ENCODE measurements around the gene JPH4.

Gene JPH4

DNA sequence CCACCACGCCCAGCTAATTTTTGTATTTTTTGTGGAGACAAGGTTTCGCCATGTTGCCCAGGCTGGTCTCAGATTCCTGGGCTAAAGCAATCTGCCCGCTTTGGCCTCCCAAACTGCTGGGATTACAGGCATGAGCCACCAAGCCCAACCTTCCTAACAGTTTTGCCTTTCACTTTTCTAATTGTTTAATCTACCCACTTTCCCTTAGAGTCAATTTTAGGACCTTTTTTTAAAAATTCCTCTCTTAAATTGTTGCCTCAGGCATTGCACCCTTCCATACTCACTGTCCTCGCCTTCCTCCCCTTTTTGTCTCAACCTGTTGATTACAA lies 38.5 kb downstream of the JPH4 start:
- Histone ChIP-seq H3K27ac (ENCODE audit: low read length) (no peak overlapping the region), H3K4me2 (ENCODE audit: insufficient read depth, low read length) (no peak overlapping the region), H3K27me3 (ENCODE audit: insufficient read depth, low read length, poor library complexity) (no peaks in the 10 kb centered on the region), H3K79me2 (ENCODE audit: insufficient read depth, low read length) (no peaks in the 10 kb centered on the region), H2AFZ (ENCODE audit: low read depth, low read length) (no peak overlapping the region), H3K9me3 (ENCODE audit: insufficient read depth, low read length, severe bottlenecking) (no peaks in the 10 kb centered on the region), H3K36me3 (ENCODE audit: insufficient read depth, low read length) (no peaks in the 10 kb centered on the region), H3K4me3 (ENCODE audit: low read depth in 1 of 2, low read length in 2 of 2) (no peak overlapping the region), H3K4me1 (ENCODE audit: insufficient read depth, low read length) (no peaks in the 10 kb centered on the region), H4K20me1 (ENCODE audit: insufficient read depth, low read length) (no peaks in the 10 kb centered on the region; the same call in 1 of the 2 replicates), H3K9ac (ENCODE audit: low read depth, low read length) (no peak overlapping the region)
- DNase-seq (no peak), ATAC-seq (ENCODE audit: insufficient read depth, low read depth) (no peak)
- TF ChIP-seq EZH2 (IDR thresholded peaks at IDR 0.05; ENCODE audit: borderline replicate concordance, low read depth, low read length, severe bottlenecking): no peak
- TF ChIP-seq, protein P1, sequence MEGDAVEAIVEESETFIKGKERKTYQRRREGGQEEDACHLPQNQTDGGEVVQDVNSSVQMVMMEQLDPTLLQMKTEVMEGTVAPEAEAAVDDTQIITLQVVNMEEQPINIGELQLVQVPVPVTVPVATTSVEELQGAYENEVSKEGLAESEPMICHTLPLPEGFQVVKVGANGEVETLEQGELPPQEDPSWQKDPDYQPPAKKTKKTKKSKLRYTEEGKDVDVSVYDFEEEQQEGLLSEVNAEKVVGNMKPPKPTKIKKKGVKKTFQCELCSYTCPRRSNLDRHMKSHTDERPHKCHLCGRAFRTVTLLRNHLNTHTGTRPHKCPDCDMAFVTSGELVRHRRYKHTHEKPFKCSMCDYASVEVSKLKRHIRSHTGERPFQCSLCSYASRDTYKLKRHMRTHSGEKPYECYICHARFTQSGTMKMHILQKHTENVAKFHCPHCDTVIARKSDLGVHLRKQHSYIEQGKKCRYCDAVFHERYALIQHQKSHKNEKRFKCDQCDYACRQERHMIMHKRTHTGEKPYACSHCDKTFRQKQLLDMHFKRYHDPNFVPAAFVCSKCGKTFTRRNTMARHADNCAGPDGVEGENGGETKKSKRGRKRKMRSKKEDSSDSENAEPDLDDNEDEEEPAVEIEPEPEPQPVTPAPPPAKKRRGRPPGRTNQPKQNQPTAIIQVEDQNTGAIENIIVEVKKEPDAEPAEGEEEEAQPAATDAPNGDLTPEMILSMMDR (IDR thresholded peaks at IDR 0.05; ENCODE audit: borderline replicate concordance, extremely low read depth, low read length, poor library complexity, severe bottlenecking): no peak

DNA sequence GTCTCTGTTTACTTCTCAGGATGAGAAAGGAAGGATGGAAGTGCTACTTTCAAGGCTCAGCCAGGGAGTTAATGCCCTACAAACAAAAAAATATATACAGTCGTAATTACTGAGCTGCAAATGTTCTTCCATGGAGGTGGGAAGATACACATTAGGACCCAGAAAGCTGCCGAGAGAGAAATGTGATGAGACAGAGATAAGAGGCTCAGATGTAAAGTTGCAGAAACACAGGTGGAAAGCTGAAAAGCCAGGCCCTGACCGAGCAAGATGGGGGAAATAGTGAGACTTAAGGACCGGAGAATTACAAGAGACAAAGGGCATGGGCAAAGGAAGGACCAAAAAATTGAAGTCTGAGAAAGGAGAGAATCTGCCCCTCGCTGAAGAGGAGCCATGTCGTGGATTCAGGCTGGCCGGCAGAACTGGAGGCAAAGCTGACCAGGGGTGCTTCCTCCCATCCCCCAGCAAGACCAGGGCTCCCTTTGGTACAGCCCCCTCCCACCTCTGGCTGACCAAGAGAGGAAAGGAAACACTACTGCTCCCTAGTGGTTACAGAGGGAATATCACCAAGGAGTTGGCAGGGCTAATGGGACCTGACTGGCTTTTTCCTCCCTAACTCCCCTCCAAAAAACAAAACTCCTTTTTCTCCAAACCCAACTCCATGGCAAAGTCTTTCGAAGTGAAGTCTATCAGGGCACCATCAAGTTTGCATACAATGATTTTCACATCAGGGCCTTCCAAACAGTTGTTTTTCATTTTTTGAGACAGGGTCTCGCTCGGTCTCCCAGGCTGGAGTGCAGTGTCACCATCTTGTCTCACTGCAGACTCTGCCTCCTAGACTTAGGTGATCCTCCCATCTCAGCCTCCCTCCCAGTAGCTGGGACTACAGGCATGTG lies 39.1 kb downstream of the JPH4 start:
- Histone ChIP-seq H3K4me1 (ENCODE audit: insufficient read depth, low read length) (no peaks in the 10 kb centered on the region), H3K36me3 (ENCODE audit: insufficient read depth, low read length) (no peaks in the 10 kb centered on the region), H3K27me3 (ENCODE audit: insufficient read depth, low read length, poor library complexity) (no peaks in the 10 kb centered on the region), H2AFZ (ENCODE audit: low read depth, low read length) (no peak overlapping the region), H4K20me1 (ENCODE audit: insufficient read depth, low read length) (no peaks in the 10 kb centered on the region; the same call in 1 of the 2 replicates), H3K9ac (ENCODE audit: low read depth, low read length) (no peak overlapping the region), H3K27ac (ENCODE audit: low read length) (no peak overlapping the region), H3K9me3 (ENCODE audit: insufficient read depth, low read length, severe bottlenecking) (no peaks in the 10 kb centered on the region), H3K79me2 (ENCODE audit: insufficient read depth, low read length) (no peaks in the 10 kb centered on the region), H3K4me3 (ENCODE audit: low read depth in 1 of 2, low read length in 2 of 2) (no peak overlapping the region), H3K4me2 (ENCODE audit: insufficient read depth, low read length) (no peak overlapping the region)
- peak; percentile 39 for DNase-seq
- no peak for TF ChIP-seq EZH2 (IDR thresholded peaks at IDR 0.05; ENCODE audit: borderline replicate concordance, low read depth, low read length, severe bottlenecking)
- TF ChIP-seq, protein P1 (IDR thresholded peaks at IDR 0.05; ENCODE audit: borderline replicate concordance, extremely low read depth, low read length, poor library complexity, severe bottlenecking): peak; percentile 87
- peak; percentile 87 for ATAC-seq (ENCODE audit: insufficient read depth, low read depth)

DNA sequence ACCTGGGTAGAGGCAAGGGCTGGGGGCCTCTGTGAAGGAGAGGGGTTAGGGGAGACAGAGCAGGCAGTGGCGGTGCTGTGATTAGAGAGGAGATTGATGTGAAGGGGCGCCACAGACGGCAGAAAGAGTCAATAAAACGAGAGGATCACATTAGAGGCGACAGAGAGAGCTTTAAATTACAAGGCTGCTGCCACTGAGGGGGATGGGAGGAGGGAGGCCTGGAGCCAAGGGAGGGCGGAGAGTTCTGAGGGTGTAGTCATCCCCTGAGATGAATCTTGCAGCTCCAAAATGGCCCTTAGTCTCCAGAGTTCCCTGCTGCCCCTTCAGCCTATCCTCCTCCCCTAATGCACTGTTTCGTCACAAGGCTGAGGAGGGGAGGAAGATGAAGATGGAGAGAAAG lies 39.8 kb downstream of the JPH4 start:
- no peaks in the 10 kb centered on the region for H3K9me3 ChIP-seq (ENCODE audit: insufficient read depth, low read length, severe bottlenecking)
- H3K27me3 ChIP-seq (ENCODE audit: insufficient read depth, low read length, poor library complexity): no peaks in the 10 kb centered on the region
- no peak overlapping the region for H3K9ac ChIP-seq (ENCODE audit: low read depth, low read length)
- no peak overlapping the region for H3K4me3 ChIP-seq (ENCODE audit: low read depth in 1 of 2, low read length in 2 of 2)
- no peak overlapping the region for H3K27ac ChIP-seq (ENCODE audit: low read length)
- H3K79me2 ChIP-seq (ENCODE audit: insufficient read depth, low read length): no peaks in the 10 kb centered on the region
- no peak for ATAC-seq (ENCODE audit: insufficient read depth, low read depth)
- DNase-seq: no peak
- H2AFZ ChIP-seq (ENCODE audit: low read depth, low read length): no peak overlapping the region
- TF ChIP-seq EZH2 (IDR thresholded peaks at IDR 0.05; ENCODE audit: borderline replicate concordance, low read depth, low read length, severe bottlenecking): no peak
- TF ChIP-seq, protein P1 (IDR thresholded peaks at IDR 0.05; ENCODE audit: borderline replicate concordance, extremely low read depth, low read length, poor library complexity, severe bottlenecking): no peak
- H3K4me1 ChIP-seq (ENCODE audit: insufficient read depth, low read length): no peaks in the 10 kb centered on the region
- no peak overlapping the region for H3K4me2 ChIP-seq (ENCODE audit: insufficient read depth, low read length)
- no peaks in the 10 kb centered on the region for H3K36me3 ChIP-seq (ENCODE audit: insufficient read depth, low read length)
- H4K20me1 ChIP-seq (ENCODE audit: insufficient read depth, low read length): no peaks in the 10 kb centered on the region; the same call in 1 of the 2 replicates
